ENCODE data around the gene TBC1D9B. TPM values are rescaled to one million over a fixed set of nuclear protein-coding genes. Genes with fewer than 3 reads are reported as not detected.

The TBC1D9B gene
- total RNA-seq, 1 experiment from 2014 or later, result 66.0 TPM

GRCh38 chr5:179812997-179813607, 94.6 kb downstream of the TBC1D9B start:
- Histone ChIP-seq H3K79me2 (ENCODE audit: low read length) (peaks cover 4% of the 10 kb centered on the region; the same call in 1 of the 2 replicates), H3K9ac (ENCODE audit: low read length) (no peak overlapping the region), H3K4me1 (ENCODE audit: low read length) (peaks cover under 1% of the 10 kb centered on the region), H3K9me3 (ENCODE audit: low read length) (no peaks in the 10 kb centered on the region), H3K4me3 (ENCODE audit: low read length) (no peak overlapping the region), H3K4me2 (ENCODE audit: low read depth, low read length, poor library complexity, severe bottlenecking) (no peak overlapping the region), H3K9me2 (replicated peaks; ENCODE audit: insufficient read depth, low read length) (no peaks in the 10 kb centered on the region), H2AFZ (ENCODE audit: low read length) (no peak overlapping the region), H3K27ac (ENCODE audit: low read length) (no peak overlapping the region), H3K36me3 (ENCODE audit: insufficient read depth, low read length) (no peaks in the 10 kb centered on the region; the same call in 1 of the 2 replicates), H3K27me3 (ENCODE audit: low read length) (no peaks in the 10 kb centered on the region), H4K20me1 (ENCODE audit: insufficient read depth, low read depth, low read length) (no peaks in the 10 kb centered on the region)
- no peak for DNase-seq

GRCh38 chr5:179812135-179812825, 95.4 kb downstream of the TBC1D9B start:
- Histone ChIP-seq H3K4me2 (ENCODE audit: low read depth, low read length, poor library complexity, severe bottlenecking) (no peak overlapping the region), H3K4me3 (ENCODE audit: low read length) (no peak overlapping the region), H3K4me1 (ENCODE audit: low read length) (no peaks in the 10 kb centered on the region; the same call in 1 of the 2 replicates), H3K27ac (ENCODE audit: low read length) (no peak overlapping the region), H3K9ac (ENCODE audit: low read length) (no peak overlapping the region), H3K9me3 (ENCODE audit: low read length) (no peaks in the 10 kb centered on the region), H3K27me3 (ENCODE audit: low read length) (no peaks in the 10 kb centered on the region), H2AFZ (ENCODE audit: low read length) (no peak overlapping the region), H4K20me1 (ENCODE audit: insufficient read depth, low read depth, low read length) (no peaks in the 10 kb centered on the region), H3K36me3 (ENCODE audit: insufficient read depth, low read length) (no peaks in the 10 kb centered on the region; the same call in 1 of the 2 replicates), H3K79me2 (ENCODE audit: low read length) (peaks cover 7% of the 10 kb centered on the region; the same call in 1 of the 2 replicates), H3K9me2 (replicated peaks; ENCODE audit: insufficient read depth, low read length) (no peaks in the 10 kb centered on the region)
- no peak for DNase-seq

Small RNA genes lying within 50 kb of the gene (small RNA-seq; reads per million reads assigned to genes)
- not detected for gene RF00019

Other genes starting within 250 kb of the TBC1D9B start
- gene CBY3, start 226.9 kb downstream of the TBC1D9B start, total RNA-seq (2014; rRNA removed; shearing (Covaris generic); ENCODE audit: low replicate concordance), result not detected in 2 replicates
- gene CANX, start 208.9 kb downstream of the TBC1D9B start, total RNA-seq (2014; rRNA removed; shearing (Covaris generic); ENCODE audit: low replicate concordance), result 191 and 224 TPM in 2 replicates
- 11.5 and 14.2 TPM in 2 replicates for gene MAML1, start 175.1 kb downstream of the TBC1D9B start, total RNA-seq (2014; rRNA removed; shearing (Covaris generic); ENCODE audit: low replicate concordance)
- 2.3 TPM in 1 of 2 replicates, not detected in the other for gene LTC4S, start 113.9 kb downstream of the TBC1D9B start, total RNA-seq (2014; rRNA removed; shearing (Covaris generic); ENCODE audit: low replicate concordance)
- 36.9 and 47.1 TPM in 2 replicates for gene MGAT4B, start 101.0 kb downstream of the TBC1D9B start, total RNA-seq (2014; rRNA removed; shearing (Covaris generic); ENCODE audit: low replicate concordance)
- 100.0 and 123 TPM in 2 replicates for gene SQSTM1, start 87.0 kb downstream of the TBC1D9B start, total RNA-seq (2014; rRNA removed; shearing (Covaris generic); ENCODE audit: low replicate concordance)
- 33.6 and 55.7 TPM in 2 replicates for gene MRNIP, start 49.1 kb downstream of the TBC1D9B start, total RNA-seq (2014; rRNA removed; shearing (Covaris generic); ENCODE audit: low replicate concordance)
- 0.41 TPM in 1 of 2 replicates, not detected in the other for gene RNF130, start 163.9 kb upstream of the TBC1D9B start, total RNA-seq (2014; rRNA removed; shearing (Covaris generic); ENCODE audit: low replicate concordance)

Measured in Karpas-422 (cell line).